Psoas muscle (tissue), 8 donors: ENCODE measurements around the gene CYP27B1. TPM values are rescaled to one million over a fixed set of nuclear protein-coding genes. Genes with fewer than 3 reads are reported as not detected.

Experiments used
- ATAC-seq, 4 donors: fragments of 200-7000 bp; cut with Tn5 transposase; one replicate each; pipeline ENCODE4 v1.9.1; 2020; ENCODE audit warnings: moderate library complexity in 3 of 4, mild to moderate bottlenecking in 2 of 4
- DNase-seq, 2 donors: peaks; one replicate each; pipeline ENCODE4 v3.0.0-alpha.2; 2020
- H3K27ac ChIP-seq: fragments of 200-600 bp; one replicate; pipeline ENCODE4 v1.8.0; 2022
- H3K27me3 ChIP-seq, 3 donors: fragments of 200-600 bp in 1 of 3; one replicate each; pipeline versions ENCODE4 v1.6.1 to v1.8.0; 2013 to 2022; ENCODE audit warnings: low read length in 2 of 3, mild to moderate bottlenecking in 2 of 3, moderate library complexity in 1 of 3; ENCODE audit not compliant: insufficient read depth in 3 of 3
- H3K36me3 ChIP-seq, 2 donors: fragments of 200-600 bp in 1 of 2; one replicate each; pipeline versions ENCODE4 v1.6.1 to v1.8.0; 2013 to 2022; ENCODE audit warnings: low read depth in 1 of 2, mild to moderate bottlenecking in 1 of 2, moderate library complexity in 1 of 2; ENCODE audit not compliant: insufficient read depth in 1 of 2
- H3K4me1 ChIP-seq: fragments of 200-600 bp; one replicate; pipeline ENCODE4 v1.8.0; 2022
- H3K4me3 ChIP-seq: fragments of 200-600 bp; one replicate; pipeline ENCODE4 v1.8.0; 2022; ENCODE audit warnings: mild to moderate bottlenecking
- H3K9me3 ChIP-seq: fragments of 200-600 bp; one replicate; pipeline ENCODE4 v1.8.0; 2022
- CTCF ChIP-seq: fragments of 200-600 bp; IDR thresholded peaks from one replicate; pipeline ENCODE4 v1.8.0; 2022; ENCODE audit warnings: antibody characterized with exemption
- WGBS, 3 donors: extraction: QIAGEN DNeasy Blood & Tissue Kit; methylation state at CpG; one replicate each; pipeline versions ENCODE4 v1.1.6 to v1.1.7; 2013; 5-methylcytosine and 5-hydroxymethylcytosine counted together
- intact Hi-C, 2 donors: fragments of 100-400 bp; cut with DNase I; formaldehyde crosslinking; loops; one replicate each; pipeline versions ENCODE4 v1.11.0 to v1.14.2; 2022
- polyA plus RNA-seq, 3 donors: library from polyadenylated mRNA; stranded (reverse); fragments of 200-250 nt; gene quantifications; one replicate each; pipeline ENCODE4 v1.2.3, GENCODE V29; 2013
- total RNA-seq, 4 donors: library from RNA; stranded (reverse); fragmentation: NEBNext Ultra II Directional in 2 of 4; extraction: Animal tissue kit (Norgen Biotek cat#: 25700) in 2 of 4; gene quantifications; one replicate each; pipeline versions ENCODE4 v1.2.1 to v1.2.4, GENCODE V29; 2021 to 2023
- donor health status: healthy with polysubstance abuse.
- donor health status: DM: no; HTN: no; CAD: no; lungs with moderate emphysema.
- donor health status: Bipolar disorder and iron deficiency.
- donor health status: healthy.
- donor health status: DM: yes; HTN: yes; CAD: no.
- donor health status: DM: no; HTN: no; CAD: no.
- donor health status: DM: no; HTN: no; CAD: no.
- donor health status: DM: yes; HTN: yes; CAD: no.

Gene CYP27B1
- total and polyA plus RNA-seq, 7 donors = 0.06 to 0.54 (median 0.42) TPM; not detected in 2

- peak; percentile 48 to 72 (median 57) for ATAC-seq
Observed at GRCh38 chr12:57772429-57773322, 5.8 kb upstream of the CYP27B1 start, which contains the start of gene EEF1AKMT3. EEF1AKMT3 (plus strand) TSS chr12:57772614; CDS start chr12:57772725, 111 bp downstream.

GRCh38 chr12:57771873-57772428 lies 5.1 kb upstream of the CYP27B1 start, which contains the start of gene METTL1:
METTL1 (minus strand) TSS chr12:57772105; CDS start chr12:57772083, 22 bp downstream.
- peak within 1 kb of the TSS; percentile 89 for H3K4me3 ChIP-seq
- DNase-seq = peak; percentile 95 to 97
- H3K27me3 ChIP-seq = peaks cover 0 to 1% (median 0%) of the 10 kb centered on the region in 3 donors
- H3K27ac ChIP-seq = peak within 1 kb of the TSS; percentile 92
- peaks cover 7 to 45% of the 10 kb centered on the region in 2 donors for H3K36me3 ChIP-seq
- peaks cover 6% of the 10 kb centered on the region for H3K4me1 ChIP-seq
- intact Hi-C loops = no loop called here
- peak; percentile 96 to 97 (median 96) for ATAC-seq
- TF ChIP-seq CTCF = no peak
- H3K9me3 ChIP-seq = no peaks in the 10 kb centered on the region
- 0% methylated on average over 28 of the region's 28 CpGs for WGBS, 3 donors

More at GRCh38 chr12:57772429-57773322, 5.8 kb upstream of the CYP27B1 start, which contains the start of gene EEF1AKMT3:
- no peak for TF ChIP-seq CTCF
- intact Hi-C loops = no loop called here
- 1 to 2% (median 2%) methylated on average over 67 of the region's 67 CpGs for WGBS, 3 donors
- peaks cover 6% of the 10 kb centered on the region for H3K4me1 ChIP-seq
- DNase-seq = peak; percentile 67 to 73
- H3K36me3 ChIP-seq = peaks cover 7 to 44% of the 10 kb centered on the region in 2 donors
- no peaks in the 10 kb centered on the region for H3K9me3 ChIP-seq
- peak within 1 kb of the TSS; percentile 92 for H3K27ac ChIP-seq
- H3K4me3 ChIP-seq = peak within 1 kb of the TSS; percentile 89
- no peaks in the 10 kb centered on the region for H3K27me3 ChIP-seq

GRCh38 chr12:57771236-57771872 lies 4.5 kb upstream of the CYP27B1 start:
- H3K4me1 ChIP-seq = peaks cover 11% of the 10 kb centered on the region
- TF ChIP-seq CTCF = no peak
- H3K9me3 ChIP-seq = no peaks in the 10 kb centered on the region
- DNase-seq (peak; percentile 90 to 93), ATAC-seq (peak; percentile 71 to 79 (median 74))
- peaks cover 0 to 6% (median 5%) of the 10 kb centered on the region in 3 donors for H3K27me3 ChIP-seq
- intact Hi-C loops = no loop called here
- peak overlapping the region; percentile 92 for H3K27ac ChIP-seq
- peaks cover 7 to 45% of the 10 kb centered on the region in 2 donors for H3K36me3 ChIP-seq
- WGBS, 3 donors = 1 to 3% (median 2%) methylated on average over 16 of the region's 16 CpGs
- H3K4me3 ChIP-seq = peak overlapping the region; percentile 89

GRCh38 chr12:57770734-57771133 lies 3.9 kb upstream of the CYP27B1 start:
- ATAC-seq (no peak), DNase-seq (no peak)
- H3K27ac ChIP-seq = peak overlapping the region; percentile 92
- peaks cover 17% of the 10 kb centered on the region for H3K4me1 ChIP-seq
- intact Hi-C loops = no loop called here
- no peak for TF ChIP-seq CTCF
- H3K9me3 ChIP-seq = no peaks in the 10 kb centered on the region
- H3K27me3 ChIP-seq = peaks cover 0 to 12% (median 10%) of the 10 kb centered on the region in 3 donors
- 77 to 93% (median 86%) methylated on average over 4 of the region's 4 CpGs for WGBS, 3 donors
- H3K4me3 ChIP-seq = peak overlapping the region; percentile 89
- peaks cover 7 to 42% of the 10 kb centered on the region in 2 donors for H3K36me3 ChIP-seq
